ENCODE results near the gene DNAI1.

The DNAI1 gene

DNA sequence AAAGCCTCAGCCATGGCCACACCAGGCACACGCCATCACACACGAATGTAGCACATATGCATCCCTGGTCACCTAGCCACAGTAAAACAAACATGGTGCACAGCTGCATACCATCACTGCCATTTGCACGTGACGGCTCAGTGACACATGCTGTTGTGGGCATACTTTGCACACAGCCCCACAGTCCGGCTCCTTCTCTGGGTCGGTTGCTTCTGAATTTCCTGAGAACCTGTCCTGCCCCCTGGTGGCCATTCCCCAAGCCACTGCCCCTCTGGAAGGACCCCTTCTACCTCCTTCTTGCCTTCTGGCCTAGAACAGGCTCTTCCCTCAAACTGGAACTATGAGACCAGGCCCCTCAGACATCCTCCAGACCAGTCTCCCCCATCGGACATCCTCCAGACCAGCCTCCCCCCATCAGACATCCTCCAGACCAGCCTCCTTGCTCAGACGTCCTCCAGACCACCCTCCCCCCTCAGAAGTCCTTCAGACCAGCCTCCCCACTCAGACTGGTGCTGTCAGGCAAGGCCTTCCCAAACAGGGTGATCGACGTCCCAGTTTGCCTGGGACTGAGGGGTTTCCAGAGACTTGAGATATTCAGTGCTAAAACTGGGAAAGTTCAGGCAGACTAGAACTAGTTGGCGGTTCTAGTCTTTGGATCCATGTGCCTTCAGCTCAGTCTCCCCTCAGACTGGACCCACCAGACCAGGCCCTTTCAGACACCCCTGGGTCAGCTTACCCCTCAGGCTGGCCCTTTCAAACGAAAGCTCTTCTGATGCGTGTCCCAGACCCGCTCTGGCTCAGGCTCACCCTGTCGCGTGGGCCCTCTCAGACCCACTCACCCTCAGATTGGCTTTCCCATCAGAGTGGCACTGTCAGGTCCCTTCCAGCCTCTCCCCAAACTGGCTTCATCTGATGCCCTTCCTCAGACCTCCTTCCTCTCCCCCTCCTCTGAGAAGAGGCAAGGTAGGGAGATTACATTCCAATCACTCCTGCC is 88.5 kb downstream of the DNAI1 start:
- DNase-seq: peak; percentile 39

DNA sequence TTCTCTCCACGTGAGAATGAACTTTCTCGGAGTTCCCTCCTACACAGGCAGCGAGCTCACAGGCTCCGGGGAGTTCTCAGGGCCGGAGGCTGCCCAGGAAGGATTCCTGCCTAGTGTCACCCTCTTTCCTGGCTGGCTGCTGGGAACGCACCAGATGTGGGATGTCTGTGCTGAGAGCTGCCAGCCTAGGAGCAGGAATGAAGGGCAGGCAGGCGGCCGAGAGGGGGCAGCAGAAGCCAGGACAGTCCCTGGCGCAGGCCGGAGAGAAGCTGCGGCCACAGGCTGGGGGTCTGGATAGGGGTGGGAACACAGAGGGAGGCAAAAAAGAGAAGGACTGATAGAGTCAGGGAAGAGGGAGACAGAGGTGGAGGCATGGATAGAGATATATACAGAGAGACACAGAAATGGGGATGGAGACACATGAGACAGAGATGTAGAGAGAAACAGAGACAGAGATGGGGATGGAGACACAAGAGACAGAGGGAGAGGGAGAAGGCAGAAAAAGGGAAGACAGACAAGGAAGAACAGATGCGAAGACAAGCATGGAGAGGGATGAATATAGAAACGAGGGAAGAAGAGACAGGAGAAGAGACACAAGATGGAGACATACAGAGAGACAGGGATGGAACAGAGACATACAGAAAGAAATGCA is 89.5 kb downstream of the DNAI1 start:
- DNase-seq: peak; percentile 18

DNA sequence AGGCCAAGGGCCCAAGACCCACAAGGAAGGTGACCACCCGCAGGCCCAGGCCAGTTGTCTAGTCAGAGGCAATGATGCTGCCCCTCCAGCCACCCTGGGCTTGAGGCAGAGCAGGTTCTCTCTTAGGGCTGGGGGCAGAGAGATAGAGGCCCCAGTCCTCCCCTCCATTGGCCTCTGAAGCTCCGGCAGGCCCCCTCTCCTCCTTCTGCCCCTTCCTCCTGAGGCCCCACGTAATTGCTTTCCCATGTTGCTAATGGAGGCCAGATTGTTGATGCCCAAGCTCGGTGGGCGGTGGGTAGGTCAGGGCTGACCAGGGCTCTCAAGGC is 90.8 kb downstream of the DNAI1 start:
- DNase-seq: no peak

DNA sequence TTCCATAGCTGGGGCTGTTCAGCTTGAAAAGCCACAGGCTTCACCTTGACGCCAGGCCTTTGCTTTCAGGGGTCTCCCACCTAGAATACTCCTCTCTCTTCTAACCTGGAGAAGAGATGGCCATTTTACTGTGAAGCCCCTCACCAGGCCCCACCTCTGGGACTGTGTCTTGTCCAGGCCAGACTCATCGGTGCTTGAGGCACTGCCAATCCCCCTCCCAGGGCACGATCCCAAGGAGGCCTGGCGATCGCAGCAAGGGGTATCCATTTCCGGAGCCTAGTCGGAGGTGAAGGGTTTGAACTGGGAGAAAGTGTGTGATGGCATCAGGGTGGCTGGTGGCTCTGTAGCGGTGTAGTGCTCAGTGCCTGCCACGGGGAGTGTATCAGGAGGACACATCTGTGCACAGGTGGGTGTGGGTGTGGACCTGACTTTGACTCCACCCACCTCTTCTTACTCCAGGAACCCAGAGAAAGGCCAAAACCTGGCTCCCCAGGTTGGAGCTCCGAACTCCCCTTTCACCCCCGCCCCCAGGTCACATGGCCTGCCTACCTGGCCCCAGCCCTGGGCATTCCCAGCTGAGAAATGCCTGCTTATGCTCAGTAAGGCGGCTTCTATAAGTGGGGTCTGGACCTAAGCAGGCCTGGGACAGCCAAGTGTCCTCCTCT is 91.5 kb downstream of the DNAI1 start:
- no peak for DNase-seq

DNA sequence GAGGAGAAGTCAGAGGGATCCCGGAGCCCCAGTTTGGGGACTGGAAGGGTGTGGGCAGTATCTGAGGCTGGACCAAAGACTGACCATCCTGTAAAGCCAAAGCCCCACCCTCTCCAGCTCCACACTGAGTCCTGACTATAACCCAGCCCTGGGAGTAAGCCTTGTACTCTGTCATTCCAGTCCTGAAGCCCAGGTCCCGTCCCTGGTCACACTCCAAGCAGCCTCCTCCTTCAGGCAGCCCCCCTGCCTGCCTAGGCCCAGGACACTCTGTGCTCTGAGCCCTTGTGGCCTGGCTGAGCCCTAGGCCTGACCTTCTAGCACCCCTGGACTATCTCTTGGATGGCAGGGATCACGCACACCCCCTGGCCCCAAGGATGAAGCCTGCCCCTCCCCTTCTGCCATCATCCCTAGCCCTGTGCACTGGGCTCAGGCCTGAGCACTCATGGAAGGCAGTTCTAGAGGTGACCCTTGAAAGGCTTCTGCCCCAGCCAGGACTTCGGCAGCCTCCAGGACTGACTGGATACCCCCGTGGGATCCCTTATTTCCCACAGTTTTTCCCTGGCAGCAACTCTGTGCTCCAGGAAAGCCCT is 92.2 kb downstream of the DNAI1 start:
- no peak for DNase-seq

DNA sequence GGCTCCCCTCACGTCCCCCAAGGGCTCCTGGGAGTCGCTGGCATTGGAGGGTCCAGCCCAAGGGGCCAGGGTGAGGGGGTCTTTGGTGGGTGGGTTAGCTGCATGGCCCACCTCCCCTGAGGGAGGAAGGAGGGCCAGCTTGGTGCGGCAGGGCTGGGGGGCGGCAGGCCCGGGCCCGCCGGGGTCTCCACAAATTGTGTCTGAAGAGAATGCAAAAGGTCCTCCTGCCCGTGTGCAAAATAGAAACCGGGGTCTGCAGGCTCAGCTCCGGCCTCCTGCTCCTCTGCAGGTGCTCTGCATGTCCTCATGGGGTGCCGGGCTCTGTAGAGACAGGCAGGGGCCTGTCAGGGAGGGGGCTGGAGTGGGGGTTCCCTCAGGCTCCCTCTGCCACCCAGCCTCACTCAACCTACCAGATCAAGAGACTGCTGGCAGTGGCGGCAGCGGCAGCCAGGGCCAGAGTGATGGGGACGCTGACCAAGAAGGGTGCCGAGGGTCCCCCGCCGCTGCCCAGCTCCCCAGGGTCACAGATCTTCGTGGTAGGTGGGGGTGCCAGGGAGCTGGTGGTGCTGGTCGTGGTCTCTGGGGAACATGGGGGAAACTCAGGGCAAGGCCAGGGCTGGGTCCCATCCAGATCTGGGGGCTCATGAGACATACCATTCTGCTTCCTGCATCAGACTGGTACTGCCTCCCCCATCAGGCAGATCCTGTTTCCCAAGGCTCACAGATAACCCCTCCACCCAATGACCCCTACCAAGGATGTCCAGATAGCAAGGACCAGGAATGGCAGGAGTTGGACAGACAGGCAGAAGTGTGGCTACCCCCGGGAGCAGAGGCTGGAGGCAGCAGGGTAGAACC is 93.4 kb downstream of the DNAI1 start:
- DNase-seq: no peak

DNA sequence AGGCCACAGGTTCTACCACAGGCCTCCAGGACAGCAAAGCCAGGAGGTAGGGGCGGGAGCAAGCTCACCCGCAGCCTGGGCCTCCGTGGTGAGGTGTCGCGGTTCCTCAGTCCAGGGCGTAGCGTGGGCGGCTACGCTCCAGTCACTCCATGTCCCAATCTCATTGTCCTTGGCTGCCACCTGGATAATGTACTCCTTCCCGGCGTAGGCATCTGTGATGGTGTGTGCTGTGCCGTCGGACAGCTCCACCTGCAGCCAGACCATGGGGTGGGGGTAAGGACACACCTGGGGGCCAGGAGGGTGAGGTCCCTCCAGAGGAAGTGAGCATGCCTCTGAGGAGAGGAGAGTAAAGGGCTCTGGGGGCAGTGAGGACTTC is 94.0 kb downstream of the DNAI1 start:
- DNase-seq: no peak

DNA sequence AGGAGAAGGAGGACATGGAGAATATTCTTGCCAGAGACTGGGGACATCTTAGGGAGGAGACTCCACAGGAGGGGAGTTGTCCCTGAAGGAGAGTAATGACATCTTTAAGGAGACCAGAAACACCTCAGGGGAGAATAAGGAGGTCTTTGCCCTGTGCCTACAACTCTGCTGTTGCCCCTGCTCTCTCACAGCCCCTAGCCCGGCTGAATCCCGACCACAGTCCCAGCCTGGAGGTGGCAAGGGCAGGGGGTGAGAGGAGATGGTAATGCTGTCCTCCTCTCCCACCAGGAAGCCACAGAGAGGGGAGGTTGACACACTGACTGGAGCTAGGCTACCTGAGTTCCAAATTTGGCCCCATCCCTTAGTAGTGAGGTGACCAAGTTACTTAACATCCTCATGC is 94.4 kb downstream of the DNAI1 start:
- no peak for DNase-seq

DNA sequence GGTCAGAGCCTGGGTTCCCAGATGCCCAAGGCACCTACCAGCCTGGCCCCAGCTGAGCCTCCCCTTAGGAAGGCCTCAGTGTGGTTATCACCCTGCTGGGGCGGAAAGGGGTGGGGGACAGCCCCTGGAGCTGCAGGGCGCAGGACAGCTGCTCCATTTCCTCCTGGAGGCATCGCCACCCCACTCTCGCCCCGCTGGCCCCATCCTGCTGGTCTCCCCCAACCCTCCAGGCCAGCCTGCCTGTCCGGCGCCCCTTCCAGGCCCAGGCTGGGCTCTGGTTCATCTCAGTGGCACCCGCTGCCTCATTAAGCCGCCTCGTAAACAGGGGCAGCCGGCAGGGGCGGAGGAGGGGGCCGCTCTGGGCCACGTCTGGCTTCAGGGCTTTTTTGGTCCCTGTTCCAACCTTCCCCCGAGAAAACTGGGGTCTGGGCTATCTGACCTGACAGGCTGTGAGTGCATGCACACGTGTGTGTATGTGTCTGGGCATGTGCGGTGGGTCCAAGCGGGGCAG is 95.0 kb downstream of the DNAI1 start:
- DNase-seq: no peak

DNA sequence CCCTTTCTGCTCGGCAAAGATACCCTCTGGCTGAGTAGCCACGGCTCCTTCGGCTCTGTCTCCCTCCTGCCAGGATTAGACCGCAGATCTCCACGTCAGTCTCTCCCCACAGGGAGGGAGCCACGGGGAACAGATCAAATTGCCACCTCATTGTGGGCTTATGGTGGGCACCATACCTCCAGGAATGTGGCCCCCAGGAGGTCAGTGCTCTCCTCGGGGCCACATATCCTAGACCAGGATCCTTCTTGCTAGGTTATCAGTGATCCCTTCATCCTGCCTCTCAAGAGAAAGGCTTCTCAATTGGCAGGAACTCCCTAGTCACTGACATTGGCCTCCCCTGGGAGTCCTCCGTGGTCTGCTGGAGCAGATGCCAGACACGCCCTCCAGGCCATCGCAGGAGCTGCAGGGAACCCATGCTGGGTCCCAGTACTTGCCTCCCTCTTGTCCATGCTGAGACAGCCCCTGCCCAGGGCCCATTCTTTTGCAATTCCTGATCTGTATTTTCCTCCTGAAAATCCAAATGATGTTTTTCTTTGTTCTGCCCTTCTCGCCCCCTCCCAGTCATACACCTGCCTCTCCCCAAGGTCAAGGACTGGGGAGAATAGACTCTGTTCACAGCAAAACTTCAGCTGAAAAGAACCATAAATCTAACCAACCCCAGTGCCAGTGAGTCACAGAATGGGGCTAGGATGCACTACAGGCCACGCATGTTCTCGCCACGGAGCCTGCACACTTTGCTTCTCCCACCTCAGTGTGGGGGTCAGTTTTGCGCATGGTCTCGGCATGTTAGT is 95.8 kb downstream of the DNAI1 start:
- no peak for DNase-seq

DNA sequence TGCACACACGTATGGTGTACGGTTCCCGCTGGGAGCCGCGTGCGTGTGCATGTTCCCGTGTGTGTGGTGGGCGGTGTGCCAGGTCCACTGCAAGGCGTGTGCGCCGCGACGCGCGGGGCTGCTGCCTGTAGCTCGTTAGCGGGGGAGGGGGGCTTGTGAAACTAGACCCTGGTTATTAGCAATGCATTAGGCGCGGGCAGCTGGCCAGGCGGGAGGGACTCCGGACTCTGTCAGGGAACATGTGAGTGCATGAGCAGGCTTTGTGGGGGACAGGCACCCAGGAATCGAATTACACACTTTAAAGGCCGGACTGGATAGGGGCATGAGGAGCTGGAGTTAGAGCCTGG is 96.4 kb downstream of the DNAI1 start:
- DNase-seq: no peak

DNA sequence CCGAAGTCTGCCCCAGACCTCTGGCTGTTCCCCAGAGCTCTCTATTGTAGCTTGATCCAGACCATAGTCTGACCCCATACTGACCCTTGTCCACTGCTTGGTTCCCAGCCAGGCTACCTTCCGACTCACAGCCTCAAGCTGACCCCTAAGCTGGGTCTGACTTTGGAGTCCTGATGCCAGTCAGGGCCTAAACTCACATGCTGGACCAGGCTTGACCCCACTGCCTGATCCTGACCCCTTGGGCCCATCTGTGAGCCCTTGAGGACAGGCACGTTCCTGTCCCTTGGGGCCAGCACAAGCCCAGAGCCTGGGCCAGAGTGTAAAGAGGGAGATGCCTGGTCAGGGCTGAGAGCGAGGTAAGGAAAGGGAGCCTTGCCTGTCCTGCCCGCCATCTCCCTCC is 96.9 kb downstream of the DNAI1 start:
- DNase-seq: no peak

DNA sequence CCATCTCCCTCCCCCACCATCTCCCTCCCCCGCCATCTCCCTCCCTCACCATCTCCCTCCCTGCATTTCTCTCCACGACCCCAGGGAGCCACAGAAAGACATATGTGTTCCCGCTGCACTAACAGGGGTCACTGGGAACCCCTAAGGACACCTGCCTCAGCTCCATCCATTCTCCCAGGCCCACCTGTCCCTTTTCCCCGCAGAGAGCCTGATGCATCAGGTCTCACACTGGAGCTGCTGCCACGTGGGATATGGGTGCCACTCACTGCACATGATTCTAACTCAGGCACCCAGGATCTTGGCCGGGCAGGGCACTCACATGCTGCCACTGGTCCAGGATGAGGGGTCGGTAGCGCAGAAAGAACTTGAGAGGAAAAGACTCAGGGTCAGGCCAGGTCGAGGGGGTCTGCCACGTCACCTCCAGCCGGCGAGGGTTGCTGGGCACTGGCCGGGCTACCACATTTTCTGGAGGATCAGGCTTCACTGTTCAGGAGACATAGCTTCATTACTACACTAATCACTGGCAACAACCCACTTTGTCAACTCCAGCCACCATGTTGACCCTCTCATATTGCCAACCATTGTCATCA is 97.4 kb downstream of the DNAI1 start:
- DNase-seq: no peak

DNA sequence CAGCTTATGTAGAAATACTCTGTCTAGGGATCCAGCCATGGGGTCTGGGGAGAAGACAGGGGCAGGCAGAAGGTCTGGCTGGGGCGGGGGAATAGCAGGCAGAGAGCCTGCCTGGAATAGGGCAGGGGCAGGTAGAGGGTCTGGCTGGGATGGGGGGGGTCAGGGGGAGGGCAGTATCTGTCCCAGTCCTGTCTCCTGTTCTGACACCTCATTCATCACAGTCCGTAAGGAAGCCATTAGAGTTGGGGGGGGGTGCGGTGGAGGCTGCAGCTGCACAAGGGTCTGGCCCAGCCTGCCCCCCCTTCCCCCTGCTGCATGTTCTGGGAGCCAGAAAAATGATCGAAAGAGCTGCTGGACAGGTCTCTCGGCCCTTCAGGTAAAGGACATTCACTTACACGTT is 98.3 kb downstream of the DNAI1 start:
- no peak for DNase-seq

DNA sequence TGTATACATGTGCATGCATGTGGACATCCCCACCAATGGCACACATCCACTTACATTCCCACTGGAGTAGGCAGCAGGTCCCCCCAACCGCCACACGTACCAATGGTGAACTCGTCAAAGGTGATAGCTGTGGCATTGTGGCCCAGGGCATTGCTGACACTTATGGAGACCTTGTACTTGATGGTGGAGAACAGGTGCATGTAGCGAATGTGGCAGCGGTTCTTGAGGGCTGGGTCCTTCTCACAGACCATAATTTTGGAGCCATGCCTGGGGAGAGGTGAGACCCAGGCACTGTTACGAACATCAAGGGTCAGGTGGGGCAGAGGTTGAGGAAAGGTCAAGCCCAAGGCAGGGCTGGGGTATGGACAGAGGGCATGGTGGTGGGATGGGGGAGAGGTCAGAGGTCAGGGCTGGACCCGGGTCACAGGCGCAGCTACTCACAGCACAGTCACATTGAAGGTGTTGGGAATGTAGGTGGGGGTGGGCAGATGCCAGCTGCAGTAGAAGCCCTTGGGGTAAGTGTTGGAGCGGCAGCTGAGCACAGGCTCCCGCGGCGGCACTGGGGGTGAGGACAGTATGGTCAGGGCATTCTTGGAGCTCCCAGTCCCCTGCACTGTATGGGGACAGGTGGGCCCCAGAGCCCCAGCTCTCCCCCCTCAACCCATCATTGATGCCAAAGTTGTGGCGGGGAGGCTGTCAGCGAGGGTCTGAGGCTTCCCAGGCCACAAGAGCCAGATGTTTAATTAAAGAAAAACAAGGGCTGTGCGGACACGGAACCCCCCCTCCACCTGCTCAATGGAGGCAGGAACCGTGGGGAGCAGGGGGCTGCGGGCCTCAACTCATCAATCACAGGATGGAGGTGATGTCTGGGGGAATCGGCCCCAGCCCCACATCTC is 99.1 kb downstream of the DNAI1 start:
- DNase-seq: no peak

DNA sequence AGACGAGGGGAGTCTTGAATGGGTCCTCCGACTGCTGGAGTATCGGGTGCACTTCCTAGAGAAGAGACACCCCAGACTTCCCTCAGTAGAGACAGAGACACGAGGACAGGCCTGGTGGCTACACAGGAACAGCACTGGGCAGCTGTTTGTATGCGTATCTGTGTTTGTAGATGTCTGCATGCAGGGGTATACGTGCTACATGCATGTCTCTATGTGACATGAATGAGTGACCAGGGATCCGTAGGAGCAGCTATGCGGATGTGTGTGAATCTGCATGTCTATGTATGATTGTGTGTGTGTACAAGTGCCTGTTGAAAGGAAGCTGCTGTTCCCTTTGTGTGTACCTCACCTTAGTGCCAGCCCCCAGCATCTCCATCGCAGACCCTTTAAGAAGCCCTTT is 99.8 kb downstream of the DNAI1 start:
- DNase-seq: no peak

DNA sequence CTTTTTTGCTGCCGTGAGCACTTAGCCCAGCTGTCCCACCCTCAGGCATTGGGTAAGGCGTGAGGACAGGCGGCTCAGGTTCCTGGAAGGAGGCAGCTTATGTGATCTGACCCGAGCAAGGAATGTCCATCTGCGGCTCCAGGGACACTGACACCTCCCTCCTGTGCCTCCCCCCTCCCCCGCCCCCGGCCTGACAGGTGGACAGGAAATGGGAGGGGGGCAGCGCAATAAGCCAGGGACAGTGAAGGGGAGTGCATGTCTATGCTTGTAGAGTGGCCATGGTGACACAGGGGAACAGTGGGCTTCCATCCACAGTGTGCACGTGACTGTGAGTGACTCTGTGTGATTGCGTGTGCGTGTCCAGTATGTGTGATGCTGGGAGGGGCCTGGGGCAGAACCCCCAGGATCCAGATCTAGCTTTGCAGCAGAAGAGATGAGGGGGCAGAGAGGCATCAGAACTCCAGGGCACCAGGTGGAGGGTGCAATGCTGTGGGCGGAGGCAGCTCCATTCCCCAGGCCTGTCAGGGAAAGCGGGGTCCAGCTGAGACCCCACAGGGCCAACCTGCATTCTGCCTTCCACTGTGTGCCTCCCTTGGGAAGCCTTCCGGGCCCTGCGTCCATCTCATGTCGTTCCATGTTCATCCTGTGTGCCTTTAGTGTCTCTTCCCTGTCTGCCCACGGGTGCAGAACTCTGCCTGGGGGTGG is 100.5 kb downstream of the DNAI1 start:
- no peak for DNase-seq

DNA sequence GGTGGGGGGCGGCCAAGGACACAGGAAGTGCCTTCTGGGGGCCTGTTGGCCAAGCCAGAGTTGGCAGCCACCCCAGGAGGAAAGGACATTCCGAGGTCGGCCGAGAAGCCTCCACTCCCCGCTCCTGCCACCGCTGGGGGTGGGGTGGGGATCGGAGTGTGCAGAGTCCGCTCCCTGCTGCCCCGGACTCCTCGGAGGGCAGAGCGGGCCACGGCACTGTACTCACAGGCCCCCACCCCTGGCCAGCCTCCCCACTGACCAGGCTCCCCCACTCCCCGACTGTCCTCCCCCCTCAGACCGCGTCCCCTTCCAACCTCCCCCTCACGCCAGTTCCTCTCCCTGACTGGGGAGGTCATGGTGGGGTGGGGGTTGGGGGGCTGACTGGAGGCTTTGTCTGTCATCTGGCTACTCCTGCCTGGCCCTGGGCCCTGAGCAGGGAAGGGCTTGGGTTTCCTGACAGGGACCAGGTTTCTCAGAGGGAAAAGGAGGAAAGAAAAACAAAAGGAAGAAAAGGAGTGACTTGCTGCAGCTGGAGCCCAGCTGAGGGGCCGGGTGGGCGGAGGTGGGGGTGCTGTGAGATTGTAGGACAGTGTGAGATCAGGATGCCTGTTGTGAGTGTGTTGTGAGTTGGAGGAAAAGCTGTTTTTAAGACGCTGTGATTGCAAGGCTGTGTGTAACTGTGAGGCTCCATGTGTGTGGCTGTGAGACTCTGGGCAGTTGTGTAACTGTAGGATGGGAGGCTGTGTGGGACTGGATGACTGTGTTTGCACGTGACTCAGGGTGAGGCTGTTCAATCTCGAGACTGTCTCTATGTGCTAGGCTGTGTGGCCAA is 101.2 kb downstream of the DNAI1 start:
- DNase-seq: no peak

Measured in CD4-positive, alpha-beta T cell treated with Interleukin-17A for 1 hour (primary cell).